HEK293 (cell line): ENCODE measurements around the gene ANKH.

Experiments used
- CTCF ChIP-seq: fragments of 450-650 bp; formaldehyde crosslinking; IDR thresholded peaks from 2 replicates; pipeline ENCODE4 v1.5.1; 2016; ENCODE audit warnings: missing biosample characterization, missing genetic modification characterization
- ELK4 ChIP-seq: IDR thresholded peaks from 2 replicates; pipeline ENCODE4 v1.6.1; 2011; ENCODE audit warnings: mild to moderate bottlenecking, low read depth, low read length, borderline replicate concordance
- GLI2 ChIP-seq: fragments of 450-650 bp; formaldehyde crosslinking; IDR thresholded peaks from 2 replicates; pipeline ENCODE4; 2017; ENCODE audit warnings: missing biosample characterization, missing genetic modification characterization, low read depth, borderline replicate concordance
- KLF1 ChIP-seq: fragments of 450-650 bp; formaldehyde crosslinking; IDR thresholded peaks from 2 replicates; pipeline ENCODE4 v1.5.1; 2016; ENCODE audit warnings: missing biosample characterization, missing genetic modification characterization
- REST ChIP-seq: fragments of 450-650 bp; formaldehyde crosslinking; IDR thresholded peaks from 2 replicates; pipeline ENCODE4 v1.5.1; 2016; ENCODE audit warnings: missing biosample characterization, missing genetic modification characterization
- SP7 ChIP-seq: fragments of 450-650 bp; formaldehyde crosslinking; IDR thresholded peaks from 2 replicates; pipeline ENCODE4 v1.5.1; 2016; ENCODE audit warnings: missing biosample characterization, missing genetic modification characterization
- YY1 ChIP-seq: fragments of 450-650 bp; formaldehyde crosslinking; IDR thresholded peaks from 2 replicates; pipeline ENCODE4 v1.5.1; 2018; ENCODE audit warnings: missing biosample characterization, missing genetic modification characterization
- ZBTB44 ChIP-seq: fragments of 450-650 bp; IDR thresholded peaks from 2 replicates; pipeline ENCODE4 v1.5.1; 2018; ENCODE audit warnings: missing biosample characterization, mild to moderate bottlenecking, missing genetic modification characterization
- ZFP37 ChIP-seq: fragments of 450-650 bp; formaldehyde crosslinking; IDR thresholded peaks from 2 replicates; pipeline ENCODE4 v1.5.1; 2016; ENCODE audit warnings: missing biosample characterization, missing genetic modification characterization
- ZFP41 ChIP-seq: fragments of 450-650 bp; formaldehyde crosslinking; IDR thresholded peaks from 2 replicates; pipeline ENCODE4 v1.5.1; 2016; ENCODE audit warnings: missing biosample characterization, missing genetic modification characterization, borderline replicate concordance
- ZNF132 ChIP-seq: fragments of 450-650 bp; formaldehyde crosslinking; IDR thresholded peaks from 2 replicates; pipeline ENCODE4 v1.5.1; 2017; ENCODE audit warnings: missing biosample characterization, missing genetic modification characterization, borderline replicate concordance
- ZNF16 ChIP-seq: fragments of 450-650 bp; formaldehyde crosslinking; IDR thresholded peaks from 2 replicates; pipeline ENCODE4 v1.5.1; 2016; ENCODE audit warnings: low read depth, missing biosample characterization, missing genetic modification characterization
- ZNF23 ChIP-seq: fragments of 450-650 bp; formaldehyde crosslinking; IDR thresholded peaks from 2 replicates; pipeline ENCODE4 v1.5.1; 2016; ENCODE audit warnings: missing biosample characterization, missing genetic modification characterization, borderline replicate concordance
- ZNF248 ChIP-seq: fragments of 450-650 bp; formaldehyde crosslinking; IDR thresholded peaks from 2 replicates; pipeline ENCODE4 v1.5.1; 2017; ENCODE audit warnings: missing biosample characterization, missing genetic modification characterization
- ZNF274 ChIP-seq, 2 experiments: fragments of 200-500 bp in 1 of 2; fragments of 450-650 bp in 1 of 2; sonication (Bioruptor generic) in 1 of 2; formaldehyde crosslinking in 1 of 2; IDR thresholded peaks; 2 replicates each; pipeline versions ENCODE4 v1.5.1 to v1.6.1; 2014 to 2016; ENCODE audit warnings: borderline replicate concordance in 1 of 2, inconsistent platforms in 1 of 2, low read length in 1 of 2, missing biosample characterization in 1 of 2, missing genetic modification characterization in 1 of 2
- ZNF391 ChIP-seq: fragments of 450-650 bp; formaldehyde crosslinking; IDR thresholded peaks from 2 replicates; pipeline ENCODE4 v1.5.1; 2016; ENCODE audit warnings: low read depth, missing biosample characterization, missing genetic modification characterization, borderline replicate concordance
- ZNF423 ChIP-seq: fragments of 450-650 bp; formaldehyde crosslinking; IDR thresholded peaks from 2 replicates; pipeline ENCODE4 v1.5.1; 2016; ENCODE audit warnings: missing biosample characterization, missing genetic modification characterization
- ZNF473 ChIP-seq: fragments of 450-650 bp; formaldehyde crosslinking; IDR thresholded peaks from 2 replicates; pipeline ENCODE4 v1.5.1; 2017; ENCODE audit warnings: missing biosample characterization, missing genetic modification characterization
- ZNF561 ChIP-seq: fragments of 450-650 bp; IDR thresholded peaks from 2 replicates; pipeline ENCODE4 v1.5.1; 2018; ENCODE audit warnings: missing biosample characterization, missing genetic modification characterization, borderline replicate concordance
- ZNF596 ChIP-seq: fragments of 450-650 bp; IDR thresholded peaks from 2 replicates; pipeline ENCODE4 v1.5.0; 2018; ENCODE audit warnings: missing biosample characterization, mild to moderate bottlenecking, missing genetic modification characterization, moderate library complexity
- ZNF660 ChIP-seq: fragments of 450-650 bp; IDR thresholded peaks from 2 replicates; pipeline ENCODE4 v1.5.1; 2018; ENCODE audit warnings: missing biosample characterization, mild to moderate bottlenecking, missing genetic modification characterization
- ZNF670 ChIP-seq: fragments of 450-650 bp; formaldehyde crosslinking; IDR thresholded peaks from 2 replicates; pipeline ENCODE4 v1.5.1; 2016; ENCODE audit warnings: missing biosample characterization, missing genetic modification characterization, low read depth
- ZNF776 ChIP-seq: fragments of 450-650 bp; formaldehyde crosslinking; IDR thresholded peaks from 2 replicates; pipeline ENCODE4 v1.5.0; 2017; ENCODE audit warnings: missing biosample characterization, missing genetic modification characterization, borderline replicate concordance
- ZSCAN16 ChIP-seq: fragments of 450-650 bp; formaldehyde crosslinking; IDR thresholded peaks from 2 replicates; pipeline ENCODE4 v1.5.1; 2016; ENCODE audit warnings: missing biosample characterization, missing genetic modification characterization
- ZSCAN4 ChIP-seq: fragments of 450-650 bp; formaldehyde crosslinking; IDR thresholded peaks from 2 replicates; pipeline ENCODE4 v1.5.1; 2017; ENCODE audit warnings: missing biosample characterization, missing genetic modification characterization
- ZXDB ChIP-seq: fragments of 450-650 bp; formaldehyde crosslinking; IDR thresholded peaks from 2 replicates; pipeline ENCODE4 v1.5.1; 2016; ENCODE audit warnings: missing biosample characterization, missing genetic modification characterization

Gene ANKH

GRCh38 chr5:14664270-14665100 lies 207.1 kb downstream of the ANKH start, which contains the start of gene OTULIN (continued):
- no peak for TF ChIP-seq ELK4
- no peak for TF ChIP-seq ZNF776
- TF ChIP-seq ZFP41 (tag by site-specific recombination): no peak
- no peak for TF ChIP-seq ZSCAN16 (tag by site-specific recombination)
- no peak; the same call in 1 of the 2 replicates for TF ChIP-seq REST
- peak; percentile 88 for TF ChIP-seq ZNF561
- peak; percentile 75; the same call in 1 of the 2 replicates for TF ChIP-seq ZNF391 (tag by site-specific recombination)
- TF ChIP-seq ZNF670 (tag by site-specific recombination): no peak
- no peak for TF ChIP-seq CTCF
- TF ChIP-seq ZNF23: no peak; the same call in 1 of the 2 replicates
- no peak; the same call in 1 of the 2 replicates for TF ChIP-seq ZNF423
- TF ChIP-seq SP7: peak; percentile 92
- no peak; the same call in 1 of the 2 replicates for TF ChIP-seq YY1
- TF ChIP-seq ZNF248 (tag by site-specific recombination): no peak
- peak; percentile 97 for TF ChIP-seq ZFP37 (tag by site-specific recombination)
- no peak for TF ChIP-seq ZNF473 (tag by site-specific recombination)
- TF ChIP-seq ZNF16 (tag by site-specific recombination): peak; percentile 32; the same call in 1 of the 2 replicates
- peak; percentile 19; the same call in 1 of the 2 replicates for TF ChIP-seq ZBTB44
- TF ChIP-seq ZXDB (tag by site-specific recombination): peak; percentile 93
- TF ChIP-seq ZSCAN4: no peak; the same call in 1 of the 2 replicates
- peak; percentile 63; the same call in 1 of the 2 replicates for TF ChIP-seq ZNF596 (tag by site-specific recombination)
- TF ChIP-seq GLI2 (tag by site-specific recombination): no peak
- peak; percentile 87 for TF ChIP-seq KLF1 (tag by site-specific recombination)
- TF ChIP-seq ZNF132 (tag by site-specific recombination): no peak
- TF ChIP-seq ZNF660 (tag by site-specific recombination): peak; percentile 55
- no peak for TF ChIP-seq ZNF274 (IDR thresholded peaks at IDR 0.05; ENCODE audit: low read length)
- no peak for TF ChIP-seq ZNF274 (tag by site-specific recombination; IDR thresholded peaks at IDR 0.05; ENCODE audit: borderline replicate concordance)
